HG03139 (cell line): ENCODE measurements around the gene SLCO3A1.

Experiments
- ATAC-seq: cut with Tn5 transposase; IDR thresholded peaks from one replicate; pipeline ENCODE4 v1.9.1; 2021; ENCODE audit not compliant: unreplicated experiment

Gene SLCO3A1

DNA sequence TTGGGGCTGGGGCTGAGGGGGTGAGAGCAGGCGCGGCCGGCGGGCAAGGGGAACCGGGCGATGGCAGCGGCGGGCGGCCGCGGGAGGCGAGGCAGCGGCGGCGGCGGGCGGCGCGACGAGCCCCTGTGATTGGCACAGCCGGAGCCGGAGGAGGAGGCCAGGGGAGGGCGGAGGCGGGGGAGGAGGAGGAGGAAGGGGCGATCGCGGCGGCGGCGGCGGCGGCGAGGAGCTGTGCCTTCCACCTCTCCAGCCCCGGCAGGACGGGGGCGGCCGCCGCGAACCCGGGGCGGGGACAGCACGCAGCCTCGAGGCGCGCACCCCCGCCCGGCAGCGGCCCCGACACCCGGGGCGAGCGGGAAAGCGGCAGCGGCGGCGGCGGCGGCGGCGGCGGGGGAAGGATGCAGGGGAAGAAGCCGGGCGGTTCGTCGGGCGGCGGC, at the start of gene SLCO3A1:
Gene SLCO3A1, plus strand, starts transcription at position 198 of the 437 bp plus-strand sequence.
- peak; percentile 16 for ATAC-seq

DNA sequence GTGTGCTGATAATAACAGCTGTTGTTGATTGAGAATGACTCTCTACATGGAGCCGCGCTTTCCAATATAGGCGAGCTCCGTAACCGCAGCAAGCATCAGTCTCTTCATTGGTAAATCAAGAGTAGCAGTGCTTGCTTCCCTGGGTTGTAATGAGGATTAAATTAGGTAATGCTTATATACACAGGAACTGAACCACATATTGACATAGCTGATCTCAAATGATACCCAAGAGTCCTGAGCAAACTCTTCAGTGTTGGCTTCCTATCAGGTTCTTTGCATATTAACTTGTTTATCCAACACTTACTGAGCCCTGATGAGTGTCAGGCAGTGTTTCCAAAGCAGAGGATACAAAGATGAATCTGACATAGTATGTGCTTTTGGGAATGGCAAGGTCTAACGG, 46.4 kb upstream of the SLCO3A1 start:
- no peak for ATAC-seq

DNA sequence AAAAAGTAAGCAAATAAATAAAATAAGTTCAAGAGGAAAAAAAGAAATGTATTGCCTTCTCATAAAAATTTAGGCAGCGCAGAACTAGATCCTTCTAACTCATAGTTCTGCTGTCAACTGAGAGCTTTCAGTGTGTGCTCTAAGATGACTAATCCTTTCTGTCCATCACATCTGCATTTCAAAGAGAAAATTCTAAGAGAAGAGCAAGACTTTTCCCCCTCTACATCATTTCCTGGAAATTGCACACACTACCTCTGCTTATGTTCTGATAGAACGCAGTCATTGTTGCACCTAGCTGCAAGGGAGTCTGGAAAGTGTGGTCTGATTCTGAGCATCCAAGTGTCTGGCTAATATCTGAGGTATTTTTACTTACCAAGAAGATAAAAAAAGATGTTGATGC, 39.6 kb upstream of the SLCO3A1 start:
- ATAC-seq: no peak

DNA sequence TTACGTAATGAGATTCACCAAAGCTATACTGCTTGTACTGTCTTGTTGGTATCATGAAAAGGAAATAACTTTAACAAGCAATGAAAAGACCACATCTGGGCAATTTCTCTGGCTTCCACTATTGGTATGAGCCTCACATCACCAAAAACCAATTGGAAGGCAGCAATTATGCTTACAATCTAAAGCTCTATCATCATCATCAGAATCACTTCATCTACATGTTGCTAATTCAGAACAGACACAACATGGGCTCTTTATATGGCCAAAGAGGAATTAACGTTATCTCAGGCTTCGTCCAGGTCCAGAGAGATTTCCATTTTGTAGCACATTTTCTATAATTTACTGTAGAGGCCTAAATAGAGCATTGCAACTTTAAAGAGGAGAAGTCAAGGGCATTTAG, 36.6 kb upstream of the SLCO3A1 start:
- no peak for ATAC-seq

DNA sequence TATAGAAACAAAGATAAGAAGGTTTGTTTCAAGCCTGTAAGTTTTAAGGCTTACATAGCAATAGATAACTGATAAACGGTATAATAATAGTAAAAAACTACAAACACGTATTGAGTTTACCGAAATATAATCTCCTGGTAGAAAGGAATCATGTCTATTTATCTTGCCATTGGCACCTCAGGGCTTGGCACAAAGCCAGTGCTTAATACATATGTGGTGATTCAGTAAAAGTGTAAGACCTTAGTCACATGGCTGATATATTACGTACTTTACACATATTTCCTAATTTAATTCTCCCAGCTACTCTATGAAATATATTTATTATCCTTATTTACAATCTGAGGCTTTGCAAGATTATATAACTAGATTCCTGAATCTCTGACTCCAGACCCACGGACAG, 32.0 kb upstream of the SLCO3A1 start:
- ATAC-seq: no peak

DNA sequence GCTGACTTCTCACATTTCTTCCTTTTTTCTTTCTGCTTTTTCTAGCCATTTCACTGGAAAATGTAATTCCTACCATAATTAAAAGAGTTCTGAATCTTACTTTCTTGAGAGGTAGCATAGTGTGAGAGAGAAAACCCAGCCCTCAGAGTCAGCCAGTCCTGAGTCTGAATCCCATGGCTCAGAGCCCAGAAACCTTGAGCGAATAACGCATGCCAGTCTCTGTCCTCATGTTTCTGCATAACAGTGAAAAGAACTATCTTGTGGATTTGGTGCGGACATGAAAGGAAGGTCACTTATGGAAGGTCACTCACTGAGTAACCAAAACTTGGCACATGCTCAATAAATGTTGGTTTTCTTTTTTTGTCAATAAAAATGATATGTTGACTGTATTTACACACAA, 29.3 kb upstream of the SLCO3A1 start:
- no peak for ATAC-seq

DNA sequence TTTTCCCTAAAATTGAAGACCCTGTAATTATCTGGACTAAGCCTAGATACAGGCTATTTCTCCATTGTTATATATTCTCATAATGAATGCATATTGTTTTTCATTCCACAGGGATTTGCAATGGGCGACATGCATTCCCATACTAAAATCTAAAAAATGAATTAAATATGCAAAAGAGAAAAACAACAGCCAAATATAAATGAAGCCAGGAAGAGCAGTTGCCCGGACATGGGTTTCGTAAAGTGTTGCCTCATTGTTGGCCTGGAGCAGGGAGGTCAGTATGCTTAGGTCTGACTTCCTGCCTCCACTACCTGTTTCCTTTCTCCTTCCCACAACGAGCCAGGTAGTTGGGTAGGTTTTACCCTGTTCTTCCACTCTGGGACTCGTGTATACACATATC, 27.1 kb upstream of the SLCO3A1 start:
- ATAC-seq: no peak

DNA sequence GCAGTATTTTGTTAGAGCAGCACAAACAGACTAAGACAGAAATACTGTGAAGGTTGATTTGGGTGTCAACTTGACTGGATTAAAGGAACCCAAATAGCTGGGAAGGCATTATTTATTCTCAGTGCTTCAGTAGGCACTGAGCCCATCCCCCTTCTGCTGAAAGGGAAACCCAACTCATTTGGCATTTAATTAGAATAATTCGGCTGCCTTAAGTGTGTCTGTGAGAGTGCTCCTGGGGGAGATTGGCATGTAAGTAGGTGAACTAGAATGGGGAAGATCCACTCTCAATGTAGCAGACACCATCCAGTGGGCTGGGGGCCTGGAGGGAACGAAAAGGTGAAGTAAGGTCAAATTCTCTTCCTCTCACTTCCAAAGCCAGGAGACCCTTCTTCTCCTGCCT, 20.5 kb upstream of the SLCO3A1 start:
- ATAC-seq: no peak

DNA sequence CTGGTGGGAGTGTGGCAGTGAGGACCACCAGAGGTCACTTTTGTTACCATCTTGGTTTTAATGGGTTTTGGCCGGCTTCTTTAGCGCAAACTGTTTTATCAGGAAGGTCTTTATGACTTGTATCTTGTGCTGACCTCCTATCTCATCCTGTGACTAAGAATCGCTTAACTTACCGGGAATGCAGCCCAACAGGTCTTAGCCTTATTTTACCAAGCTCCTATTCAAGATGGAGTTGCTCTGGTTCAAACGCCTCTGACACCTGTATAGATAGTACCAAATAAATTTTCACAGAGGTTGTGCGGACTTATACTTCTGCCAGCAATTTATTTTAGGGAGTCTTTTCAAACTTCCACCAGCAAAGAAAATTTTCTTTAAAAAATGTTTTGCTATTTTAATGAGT, 13.6 kb upstream of the SLCO3A1 start:
- ATAC-seq: no peak

DNA sequence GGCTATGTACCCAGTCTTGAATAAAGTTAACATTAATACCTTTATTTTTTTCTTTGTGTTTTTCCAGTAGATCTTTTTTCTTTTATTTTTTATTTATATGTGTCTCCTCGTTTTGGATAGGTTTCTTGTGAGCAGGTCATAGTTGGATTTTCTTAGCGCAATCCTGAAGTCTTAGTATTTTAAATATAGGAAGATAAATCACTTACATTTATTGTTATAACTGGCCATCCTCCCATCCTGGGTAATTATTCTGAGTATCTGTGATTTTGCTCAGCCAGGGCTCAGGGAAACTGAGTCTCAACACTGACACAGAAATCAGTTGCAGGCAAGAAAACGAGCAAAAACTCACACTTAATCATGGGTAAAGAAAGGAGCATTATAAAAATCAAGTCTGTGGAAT, 11.6 kb upstream of the SLCO3A1 start:
- no peak for ATAC-seq

DNA sequence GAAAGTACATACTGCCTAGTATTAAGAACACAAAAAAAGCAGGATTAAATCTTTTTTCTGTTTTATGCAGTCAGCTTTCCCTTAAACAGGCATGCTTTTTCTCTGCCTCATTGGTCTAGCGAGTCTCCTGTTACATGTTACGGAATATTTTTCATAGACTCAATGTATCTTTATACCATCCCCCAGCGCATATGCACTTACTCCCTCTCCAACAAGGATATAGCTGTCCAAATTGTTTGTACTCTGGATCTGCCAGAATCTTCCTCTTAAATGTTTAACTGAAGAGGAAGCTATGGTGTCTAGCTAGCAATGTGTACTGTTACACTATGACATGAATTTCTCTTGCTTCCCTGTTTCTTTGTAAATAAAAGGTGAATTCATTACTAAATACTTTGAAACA, 9.2 kb upstream of the SLCO3A1 start:
- ATAC-seq: no peak

DNA sequence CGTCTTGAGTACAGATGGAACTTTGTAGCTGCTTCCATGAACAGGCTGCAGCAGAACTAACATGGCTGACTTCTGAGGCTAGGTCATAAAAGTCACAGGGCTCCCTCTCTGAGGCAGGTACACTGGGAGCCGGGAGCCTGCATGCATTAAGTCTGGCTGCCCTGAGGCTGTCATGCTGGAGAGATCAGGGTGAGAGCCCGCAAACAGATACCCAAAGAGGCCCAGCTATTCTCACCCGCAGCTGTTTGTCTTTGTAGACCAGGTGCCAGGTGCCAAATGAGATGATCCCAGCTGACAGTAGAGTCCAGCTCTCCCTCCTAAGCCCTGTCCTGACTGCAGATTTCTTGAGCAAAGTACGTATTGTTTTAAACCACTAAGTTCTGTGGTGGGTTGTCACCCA, 8.6 kb upstream of the SLCO3A1 start:
- no peak for ATAC-seq

DNA sequence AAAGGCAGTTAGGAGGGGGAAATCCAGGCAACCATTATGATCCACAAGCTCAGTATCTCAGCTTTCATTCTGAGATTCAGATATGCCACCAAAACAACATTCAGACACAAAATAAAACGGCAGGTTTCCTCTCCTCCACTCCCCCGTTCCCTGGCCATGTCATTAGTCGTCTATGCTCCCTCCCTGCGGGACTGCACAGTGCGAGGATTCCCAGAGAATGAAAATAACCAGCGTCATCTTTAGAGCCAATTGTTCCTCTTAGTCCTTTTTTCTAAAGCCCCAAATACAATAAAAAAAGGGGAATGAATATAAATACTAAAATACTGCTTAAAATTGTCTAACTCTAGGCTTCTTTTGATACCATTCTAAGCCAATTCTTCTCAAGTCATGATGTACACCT, 7.8 kb upstream of the SLCO3A1 start:
- no peak for ATAC-seq

DNA sequence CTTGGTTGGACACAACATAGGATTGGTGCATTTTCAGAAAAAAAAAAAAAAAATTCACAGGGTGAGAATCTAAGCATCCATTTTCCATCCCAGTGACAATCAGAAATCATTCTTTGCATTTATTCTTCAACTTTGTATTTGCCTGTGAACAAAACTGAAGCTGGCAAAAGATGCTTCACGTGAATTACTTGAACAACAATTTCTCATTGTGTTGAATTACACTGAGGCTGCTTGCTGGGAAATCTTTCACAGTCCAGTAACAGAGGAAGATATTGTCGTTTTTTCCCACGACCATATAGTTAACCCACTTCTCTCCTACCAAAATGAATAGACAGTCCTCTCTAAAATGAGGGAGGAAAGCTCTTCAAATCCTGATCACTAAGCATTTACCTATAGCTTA, 4.3 kb upstream of the SLCO3A1 start:
- ATAC-seq: no peak

DNA sequence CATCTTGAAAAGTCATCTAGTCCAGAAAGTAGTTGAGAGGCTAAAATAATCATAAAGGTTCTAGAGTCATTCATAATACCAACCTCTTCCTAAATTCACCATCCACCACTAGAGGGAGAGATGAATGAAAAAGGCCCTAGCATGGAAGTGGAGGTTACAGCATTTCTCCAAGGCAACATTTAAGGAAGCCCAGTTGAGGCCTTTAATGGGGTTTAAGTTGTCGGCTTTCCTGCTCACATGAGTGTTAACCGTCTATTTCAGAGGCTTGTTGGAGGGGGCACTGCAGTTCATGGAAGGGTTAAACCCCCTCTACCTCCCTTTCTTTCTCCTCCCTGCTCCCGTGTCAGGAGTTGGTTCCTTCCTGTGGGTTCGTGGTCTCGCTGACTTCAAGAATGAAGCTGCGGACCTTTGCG, 3.8 kb upstream of the SLCO3A1 start:
- no peak for ATAC-seq

DNA sequence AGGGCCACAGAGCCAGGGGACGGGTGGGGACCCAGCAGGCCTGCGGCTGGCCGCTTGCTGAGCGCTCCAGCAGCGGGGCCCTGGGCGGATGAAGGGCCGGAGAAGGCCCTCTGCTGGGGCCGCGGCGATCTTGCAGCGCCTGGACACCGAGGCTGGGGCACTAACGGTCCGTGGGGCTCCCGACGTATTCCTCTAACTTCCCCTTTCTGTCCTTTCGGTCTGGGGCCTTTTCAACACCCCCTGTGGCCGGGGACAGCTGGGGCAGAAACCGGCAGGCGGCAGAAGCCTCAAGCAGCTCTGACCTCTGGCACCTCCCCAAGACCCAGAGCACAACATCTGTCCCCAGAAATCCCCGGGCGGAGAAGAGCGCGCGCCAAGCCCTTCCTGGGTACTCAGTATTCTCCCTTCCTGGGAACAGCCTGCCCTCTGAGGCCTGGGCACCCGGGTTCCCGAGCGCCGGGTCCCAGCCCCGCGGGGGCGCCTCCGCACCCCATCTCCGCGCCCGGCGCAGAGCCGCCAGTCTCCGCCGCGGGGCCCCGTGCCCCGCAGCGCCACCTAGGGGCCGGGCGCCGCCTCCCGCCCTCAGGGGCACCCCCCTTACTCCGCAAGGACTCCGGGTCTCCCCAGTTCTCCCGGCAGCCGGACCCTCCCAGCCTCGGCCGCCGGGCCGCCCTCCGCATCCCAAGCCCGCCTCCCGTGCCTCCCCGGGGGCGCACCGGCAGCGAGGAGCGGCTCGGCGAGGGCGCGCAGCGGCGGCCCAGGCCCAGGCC, 582 bp upstream of the SLCO3A1 start:
- ATAC-seq: peak; percentile 41

DNA sequence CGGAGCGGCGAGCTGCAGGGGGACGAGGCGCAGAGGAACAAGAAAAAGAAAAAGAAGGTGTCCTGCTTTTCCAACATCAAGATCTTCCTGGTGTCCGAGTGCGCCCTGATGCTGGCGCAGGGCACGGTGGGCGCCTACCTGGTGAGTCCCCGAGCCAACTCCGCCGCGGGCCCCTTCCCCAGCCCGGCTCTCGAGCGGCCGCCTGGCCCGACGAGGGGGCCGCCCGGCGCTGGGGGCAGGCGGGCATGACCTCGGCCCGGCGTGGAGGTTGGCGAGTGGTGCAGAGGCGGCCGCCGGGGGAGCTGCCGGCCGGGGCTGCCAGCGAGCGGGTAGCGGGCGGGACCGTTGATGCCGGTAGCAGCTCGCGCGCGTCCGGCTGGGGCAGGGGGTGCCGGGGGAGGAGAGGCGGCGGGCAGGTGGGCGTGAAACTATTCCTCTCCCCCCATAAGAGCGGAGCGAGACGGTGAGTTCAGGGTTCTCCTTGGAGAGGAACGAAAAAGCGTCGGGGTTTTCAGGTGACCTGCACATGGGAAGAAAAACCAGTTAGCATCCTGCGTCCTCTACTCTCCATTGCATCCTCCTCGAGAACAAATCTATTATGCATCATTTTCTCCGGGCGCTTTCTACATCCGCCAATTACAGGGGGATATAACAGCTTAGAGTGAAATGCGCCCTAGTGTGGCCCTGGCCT, 585 bp downstream of the SLCO3A1 start:
- no peak for ATAC-seq

DNA sequence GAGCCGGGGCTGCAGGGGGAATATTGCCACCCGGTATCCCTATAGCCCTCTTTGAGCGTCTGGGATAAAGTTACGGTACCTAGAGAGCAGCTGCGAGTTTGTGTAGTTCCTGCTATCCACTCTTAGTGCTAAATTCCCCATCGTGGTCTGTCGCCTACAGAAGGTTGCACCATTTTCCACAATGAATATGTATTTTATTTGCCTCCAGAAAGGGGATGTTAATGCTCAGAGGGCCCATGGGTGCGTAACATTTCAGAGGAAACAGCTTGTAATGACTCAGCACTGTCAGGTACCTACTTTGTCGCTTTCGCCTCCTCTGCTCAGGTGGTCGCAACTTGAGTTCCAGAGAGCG, 1.1 kb downstream of the SLCO3A1 start:
- ATAC-seq: no peak

DNA sequence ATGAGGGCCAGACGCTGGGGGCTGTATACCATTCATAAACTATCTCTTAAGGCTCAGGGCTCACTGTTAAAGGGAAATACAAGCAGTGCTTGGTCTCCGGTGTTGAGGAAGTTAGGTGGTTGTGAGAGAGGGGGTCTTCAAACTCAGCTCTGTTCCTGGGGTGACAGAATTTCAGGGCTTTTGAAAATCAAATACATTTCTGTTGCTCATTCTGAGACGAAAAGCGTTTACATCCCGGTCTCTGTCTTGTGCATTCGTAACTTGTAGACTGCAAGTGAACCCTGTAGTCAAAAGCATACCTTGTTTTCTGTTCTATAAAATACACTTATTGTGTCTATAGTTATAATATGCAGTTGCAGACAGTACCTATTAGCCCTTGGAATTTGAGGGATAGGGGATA, 1.7 kb downstream of the SLCO3A1 start:
- ATAC-seq: no peak

DNA sequence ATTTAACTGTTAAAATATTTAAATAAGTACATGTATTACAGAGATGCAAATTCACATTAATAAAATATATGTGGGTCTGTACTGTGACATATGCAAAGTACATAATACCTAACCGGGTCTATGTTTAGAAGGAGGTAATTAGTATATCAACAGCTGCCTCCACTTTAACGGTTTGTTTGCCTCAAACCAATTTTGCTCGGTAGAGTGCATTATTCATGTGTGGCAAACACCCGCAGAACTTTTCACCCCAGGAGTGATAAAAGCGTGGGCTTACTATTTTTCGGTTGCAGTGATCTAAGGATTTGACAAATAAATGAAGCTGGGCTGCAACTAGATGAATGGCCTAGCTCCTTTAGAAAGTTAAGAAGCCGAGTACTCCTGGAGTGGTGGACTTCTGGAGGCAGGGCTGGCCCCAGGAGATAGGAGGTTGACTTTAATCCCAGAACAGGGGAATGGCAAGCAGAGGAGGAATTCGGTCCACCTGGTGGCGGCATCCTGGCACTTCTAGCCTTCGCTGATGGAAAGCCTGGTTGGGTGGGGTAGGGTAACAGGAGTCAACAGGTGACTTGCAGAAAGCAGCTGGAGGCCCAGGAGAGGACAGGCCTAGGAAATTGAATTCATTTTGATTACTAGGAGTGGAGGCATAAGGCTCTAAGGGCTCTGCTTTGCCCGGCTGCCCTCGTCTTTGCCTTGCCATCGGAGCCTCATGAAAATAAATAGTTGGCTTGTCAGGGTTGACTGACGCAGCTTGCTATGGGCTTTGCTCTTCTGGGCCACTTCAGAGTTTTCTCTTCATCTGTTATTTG, 2.4 kb downstream of the SLCO3A1 start:
- ATAC-seq: no peak

DNA sequence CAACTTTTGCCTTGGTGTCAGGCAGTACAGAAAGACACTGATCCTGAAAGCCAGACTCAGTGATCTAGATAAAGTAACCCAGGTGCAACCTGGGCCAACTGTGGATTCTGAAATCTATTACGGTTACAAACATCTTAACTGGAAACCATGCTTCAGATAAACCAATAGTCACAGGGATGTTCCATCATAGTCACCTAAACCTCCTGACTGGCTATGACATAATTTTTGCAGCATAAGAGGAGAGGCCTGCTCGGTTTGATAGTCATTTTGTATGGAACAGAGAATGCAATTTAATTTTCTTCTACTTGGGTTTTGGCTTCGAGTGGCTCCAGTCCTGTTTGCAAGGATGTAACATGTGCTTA, 3.7 kb downstream of the SLCO3A1 start:
- ATAC-seq: no peak

DNA sequence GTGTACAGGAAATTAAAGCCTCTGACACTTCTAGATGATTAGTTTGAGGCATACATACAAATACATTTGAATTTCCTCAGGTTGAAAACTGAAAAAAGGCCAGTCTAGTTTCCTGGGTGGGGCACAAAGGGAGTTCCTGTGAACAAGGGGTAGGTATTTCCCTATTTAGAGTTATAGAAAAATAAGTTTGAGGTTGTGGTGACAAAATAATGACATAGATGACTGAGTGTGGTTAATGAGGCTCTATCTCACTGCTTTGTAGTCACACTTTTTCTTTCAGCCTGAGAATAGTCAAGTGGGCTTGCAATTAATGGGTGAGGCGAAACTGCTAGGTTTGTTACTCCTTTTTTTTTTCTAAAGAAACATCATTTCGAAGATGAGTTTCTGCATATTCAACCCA, 4.3 kb downstream of the SLCO3A1 start:
- ATAC-seq: peak; percentile 47
